ENCODE measurements around the gene PTRHD1. TPM values are rescaled to one million over a fixed set of nuclear protein-coding genes. Genes with fewer than 3 reads are reported as not detected.

The PTRHD1 gene
- total RNA-seq (2021) (23.6 and 28.7 TPM in 2 replicates), Bru-seq, nascent RNA (percentile 55 among the genes with signal in this experiment), BruChase-seq, experiment 1, labeled RNA remaining after a 2-hour chase (percentile 52 among the genes with signal in this experiment), BruChase-seq, experiment 2, labeled RNA remaining after a 6-hour chase (percentile 78 among the genes with signal in this experiment)
- long read RNA-seq, transcript PTRHD1-201 (2 exons, 1,105 nt): major isoform, 78 of 80 reads
- long read RNA-seq, partial matches to known transcripts: 0 of 80 reads
- long read RNA-seq, other reads (novel, unspliced or antisense): 1 of 80 reads

- peak; percentile 93 to 96 for DNase-seq
- Histone ChIP-seq H3K27ac (peak within 1 kb of the TSS; percentile 89), H3K27me3 (ENCODE audit: insufficient read depth, low read depth) (no peaks in the 10 kb centered on the region), H3K4me1 (replicated peaks; ENCODE audit: insufficient read depth) (peaks cover 31% of the 10 kb centered on the region), H3K9me3 (ENCODE audit: insufficient read depth, low read depth) (no peaks in the 10 kb centered on the region), H2AFZ (peak within 1 kb of the TSS; percentile 88), H3K79me2 (ENCODE audit: low read depth) (peaks cover 46% of the 10 kb centered on the region), H3K9me2 (ENCODE audit: insufficient read depth) (no peaks in the 10 kb centered on the region), H4K20me1 (ENCODE audit: insufficient read depth) (no peaks in the 10 kb centered on the region), H3K36me3 (ENCODE audit: low read depth) (no peaks in the 10 kb centered on the region), H3K4me2 (peak within 1 kb of the TSS; percentile 78), H3F3A (ENCODE audit: insufficient read depth, low read depth) (peaks cover 14% of the 10 kb centered on the region; the same call in 1 of the 2 replicates), H3K4me3 (peak within 1 kb of the TSS; percentile 71)
- TF ChIP-seq EZH2 (IDR thresholded peaks at IDR 0.05; ENCODE audit: low read depth): no peak
- TF ChIP-seq CTCF (conservative IDR thresholded peaks at IDR 0.05): peak; percentile 82
- ChIA-PET POLR2A (ENCODE audit: unreplicated experiment) (interaction anchor here (0.6 to 0.7 kb wide), 3 partner anchors 337 to 384 kb away, joined by 3 to 7 read pairs (median 6); no protein-coding TSS in a partner anchor), CTCF (interaction anchor here (0.6 to 1.4 kb wide), 5 partner anchors 10 to 179 kb away, joined by 3 to 8 read pairs (median 3); no protein-coding TSS in a partner anchor)
- BruUV-seq (replicated peaks): no TSS peak
- intact Hi-C loops (cut with micrococcal nuclease; ENCODE audit: unreplicated experiment): loop anchor here (1.0 to 10.0 kb wide), 4 partner anchors 178 to 711 kb away; partner anchors contain the start of genes DNAJC27 and TP53I3
Observed at GRCh38 chr2:24792874-24793760, at the start of gene PTRHD1, which contains the start of gene CENPO. Gene PTRHD1 (minus strand): TSS chr2:24793391. CDS start chr2:24793377, 14 bp downstream. Gene CENPO (plus strand): TSS chr2:24793425. CDS start chr2:24793920, 495 bp downstream.

GRCh38 chr2:24842081-24843050, 49.2 kb upstream of the PTRHD1 start:
- no TSS peak for BruUV-seq (replicated peaks)
- ChIA-PET CTCF (no interaction called here), POLR2A (ENCODE audit: unreplicated experiment) (interaction anchor here (0.7 kb wide), 1 partner anchor 446 kb away, joined by 4 read pairs; no protein-coding TSS in a partner anchor)
- Histone ChIP-seq H3K4me1 (replicated peaks; ENCODE audit: insufficient read depth) (no peaks in the 10 kb centered on the region), H3K36me3 (ENCODE audit: low read depth) (no peaks in the 10 kb centered on the region), H3K9me3 (ENCODE audit: insufficient read depth, low read depth) (no peaks in the 10 kb centered on the region), H3K4me3 (no peak overlapping the region), H3K4me2 (no peak overlapping the region), H2AFZ (no peak overlapping the region), H4K20me1 (ENCODE audit: insufficient read depth) (no peaks in the 10 kb centered on the region), H3K27ac (no peak overlapping the region), H3F3A (ENCODE audit: insufficient read depth, low read depth) (no peaks in the 10 kb centered on the region), H3K9me2 (ENCODE audit: insufficient read depth) (no peaks in the 10 kb centered on the region), H3K79me2 (ENCODE audit: low read depth) (no peaks in the 10 kb centered on the region), H3K27me3 (ENCODE audit: insufficient read depth, low read depth) (no peaks in the 10 kb centered on the region)
- TF ChIP-seq EZH2 (IDR thresholded peaks at IDR 0.05; ENCODE audit: low read depth): no peak
- no peak for TF ChIP-seq CTCF (conservative IDR thresholded peaks at IDR 0.05)
- DNase-seq: no peak
- intact Hi-C loops (cut with micrococcal nuclease; ENCODE audit: unreplicated experiment): no loop called here
